Activated naive CD8-positive, alpha-beta T cell treated with anti-CD3 and anti-CD28 coated beads for 36 hours (primary cell): ENCODE results near the gene CD82. TPM values are rescaled to one million over a fixed set of nuclear protein-coding genes. Genes with fewer than 3 reads are reported as not detected.

Source experiments
- DNase-seq: peaks from one replicate; pipeline ENCODE4 v3.0.0; 2021
- H3K27ac Mint-ChIP-seq: one replicate; pipeline ENCODE4 v1.8.0; 2022; ENCODE audit warnings: mild to moderate bottlenecking, moderate library complexity, mixed read lengths
- H3K27me3 Mint-ChIP-seq: one replicate; pipeline ENCODE4 v1.8.0; 2022; ENCODE audit warnings: mild to moderate bottlenecking, mixed read lengths
- H3K36me3 Mint-ChIP-seq: one replicate; pipeline ENCODE4 v1.8.0; 2021; ENCODE audit warnings: mild to moderate bottlenecking, mixed read lengths
- H3K4me1 Mint-ChIP-seq: one replicate; pipeline ENCODE4 v1.8.0; 2021; ENCODE audit warnings: mixed read lengths
- H3K4me3 Mint-ChIP-seq: one replicate; pipeline ENCODE4 v1.8.0; 2022; ENCODE audit warnings: mild to moderate bottlenecking, moderate library complexity, mixed read lengths
- H3K9me3 Mint-ChIP-seq: one replicate; pipeline ENCODE4 v1.8.0; 2022; ENCODE audit warnings: mixed read lengths
- total RNA-seq, 2 experiments: library from RNA; stranded (reverse); gene quantifications; one replicate each; pipeline ENCODE4 v1.2.3, GENCODE V29; 2021

Gene CD82
- total RNA-seq, 2 experiments from 2014 or later, result 339 to 343 TPM

DNA sequence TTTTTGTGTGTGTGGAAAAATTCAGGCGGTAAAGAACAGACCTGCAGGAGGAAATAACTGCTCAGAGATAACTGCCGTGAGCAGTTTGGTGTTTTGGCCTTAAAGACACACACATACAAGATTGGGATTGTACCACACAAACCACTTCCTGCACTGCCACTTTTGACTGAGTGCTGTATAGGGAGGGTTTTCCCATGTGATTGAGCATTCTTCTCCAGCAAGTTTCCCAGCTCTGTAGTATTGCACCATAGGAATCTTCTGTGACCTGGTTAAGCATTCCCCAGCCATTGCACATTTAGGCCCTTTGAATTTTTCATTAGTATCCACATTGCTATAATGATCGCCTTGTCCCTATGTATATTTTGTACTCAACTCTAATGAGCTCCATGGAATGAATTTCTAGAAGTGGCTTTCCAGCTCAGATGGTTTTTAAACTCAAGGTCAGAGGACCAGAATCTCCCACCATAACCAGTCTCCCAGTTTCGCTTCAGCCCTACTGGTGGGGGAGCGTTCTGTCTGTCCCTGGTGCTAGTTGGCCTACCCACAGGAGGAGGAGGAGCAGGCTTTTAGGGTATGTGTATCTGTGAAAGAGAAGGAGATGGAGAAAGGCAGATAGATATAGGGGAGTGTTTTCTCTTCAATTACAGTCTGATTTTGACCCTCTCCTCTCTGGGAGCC is 9.3 kb downstream of the CD82 start:
- peaks cover 69% of the 10 kb centered on the region for H3K36me3 Mint-ChIP-seq
- H3K4me3 Mint-ChIP-seq, result peak overlapping the region; percentile 71
- peak overlapping the region; percentile 97 for H3K27ac Mint-ChIP-seq
- H3K27me3 Mint-ChIP-seq, result no peaks in the 10 kb centered on the region
- peak; percentile 58 for DNase-seq
- no peaks in the 10 kb centered on the region for H3K9me3 Mint-ChIP-seq
- peaks cover 88% of the 10 kb centered on the region for H3K4me1 Mint-ChIP-seq

DNA sequence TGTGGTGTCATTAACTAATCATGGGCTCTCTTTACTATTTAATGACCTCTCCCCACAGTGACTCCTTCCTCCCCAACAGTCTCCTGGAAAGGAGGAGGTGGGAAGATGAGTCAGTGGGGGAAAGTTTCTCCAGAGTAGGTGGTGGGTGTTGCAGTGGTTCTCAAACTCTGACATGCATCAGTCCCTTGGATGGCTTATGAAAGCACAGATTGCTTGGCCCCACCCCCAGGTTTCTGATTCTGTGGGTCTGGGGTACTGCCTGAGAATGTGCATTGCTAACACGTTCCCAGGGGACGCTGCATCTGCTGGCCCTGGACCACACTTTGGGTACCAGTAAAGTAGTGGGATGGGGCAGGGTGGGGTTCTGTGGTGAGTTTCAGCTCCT is 9.8 kb downstream of the CD82 start:
- H3K27me3 Mint-ChIP-seq, result no peaks in the 10 kb centered on the region
- H3K9me3 Mint-ChIP-seq, result no peaks in the 10 kb centered on the region
- DNase-seq, result peak; percentile 70
- H3K27ac Mint-ChIP-seq, result peak overlapping the region; percentile 97
- peak overlapping the region; percentile 71 for H3K4me3 Mint-ChIP-seq
- H3K4me1 Mint-ChIP-seq, result peaks cover 85% of the 10 kb centered on the region
- H3K36me3 Mint-ChIP-seq, result peaks cover 69% of the 10 kb centered on the region

- Mint-ChIP-seq H3K27me3 (no peaks in the 10 kb centered on the region), H3K9me3 (no peaks in the 10 kb centered on the region), H3K4me3 (peak overlapping the region; percentile 71), H3K4me1 (peaks cover 83% of the 10 kb centered on the region), H3K27ac (peak overlapping the region; percentile 97), H3K36me3 (peaks cover 70% of the 10 kb centered on the region)
- no peak for DNase-seq
Measured at GRCh38 chr11:44575962-44576361, 10.5 kb downstream of the CD82 start.

- H3K9me3 Mint-ChIP-seq, result no peaks in the 10 kb centered on the region
- no peaks in the 10 kb centered on the region for H3K27me3 Mint-ChIP-seq
- H3K27ac Mint-ChIP-seq, result peak overlapping the region; percentile 97
- H3K4me3 Mint-ChIP-seq, result no peak overlapping the region
- no peak for DNase-seq
- peaks cover 78% of the 10 kb centered on the region for H3K4me1 Mint-ChIP-seq
- peaks cover 73% of the 10 kb centered on the region for H3K36me3 Mint-ChIP-seq
Measured at GRCh38 chr11:44576656-44577055, 11.2 kb downstream of the CD82 start.

- DNase-seq, result no peak
- Mint-ChIP-seq H3K4me1 (peaks cover 71% of the 10 kb centered on the region), H3K27me3 (no peaks in the 10 kb centered on the region), H3K9me3 (no peaks in the 10 kb centered on the region), H3K27ac (peak overlapping the region; percentile 97), H3K4me3 (peak overlapping the region; percentile 44), H3K36me3 (peaks cover 74% of the 10 kb centered on the region)
Measured at GRCh38 chr11:44577231-44577830, 11.9 kb downstream of the CD82 start.

DNA sequence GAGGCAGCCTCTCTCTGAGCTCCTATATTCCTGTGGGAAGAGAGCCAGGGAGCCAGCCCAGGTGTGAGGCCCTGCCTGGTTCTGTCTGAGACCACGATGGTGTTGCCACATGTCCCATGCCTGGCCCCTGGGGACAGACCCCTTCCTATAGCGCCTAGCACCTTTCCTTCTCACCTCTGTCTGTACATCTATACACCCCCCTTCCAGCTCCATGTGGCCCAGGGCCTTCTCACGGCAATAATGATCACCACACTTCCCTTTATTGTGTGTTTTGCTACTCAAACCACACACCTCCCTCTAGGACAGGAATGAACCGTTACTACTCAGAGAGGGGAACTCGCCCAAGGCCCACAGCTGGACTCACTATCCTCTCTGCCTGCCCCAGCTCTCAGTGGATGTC is 12.8 kb downstream of the CD82 start:
- Mint-ChIP-seq H3K9me3 (peaks cover 2% of the 10 kb centered on the region), H3K4me3 (no peak overlapping the region), H3K27ac (peak overlapping the region; percentile 97), H3K4me1 (peaks cover 64% of the 10 kb centered on the region), H3K27me3 (no peaks in the 10 kb centered on the region), H3K36me3 (peaks cover 74% of the 10 kb centered on the region)
- no peak for DNase-seq

DNA sequence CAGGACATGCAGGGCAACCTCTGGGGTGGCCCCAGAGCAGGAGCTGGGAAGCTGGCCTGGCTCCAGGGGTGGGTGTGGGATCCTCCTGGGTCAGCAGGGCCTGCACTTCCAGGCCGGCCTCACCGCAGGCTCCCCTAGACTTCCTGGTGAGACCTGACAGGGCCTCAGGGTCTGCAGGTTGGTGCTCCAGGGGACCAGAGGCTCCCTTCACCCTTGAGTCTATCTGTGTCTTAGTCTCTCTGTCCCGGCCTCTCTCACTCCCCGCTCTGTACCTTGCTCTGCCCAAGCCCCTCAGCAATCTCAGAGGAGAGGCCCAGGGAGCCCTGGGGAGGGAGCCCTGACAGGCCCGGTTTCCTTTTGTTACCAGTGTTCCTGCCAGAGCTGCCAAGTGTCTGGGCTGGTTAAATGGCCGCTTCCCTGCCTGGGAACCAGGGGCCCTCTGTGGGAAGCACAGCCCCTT is 13.9 kb downstream of the CD82 start:
- Mint-ChIP-seq H3K36me3 (peaks cover 70% of the 10 kb centered on the region), H3K27ac (no peak overlapping the region), H3K4me3 (no peak overlapping the region), H3K27me3 (no peaks in the 10 kb centered on the region), H3K4me1 (peaks cover 60% of the 10 kb centered on the region), H3K9me3 (peaks cover 2% of the 10 kb centered on the region)
- DNase-seq, result no peak

- H3K4me1 Mint-ChIP-seq, result peaks cover 46% of the 10 kb centered on the region
- no peak for DNase-seq
- no peak overlapping the region for H3K4me3 Mint-ChIP-seq
- no peaks in the 10 kb centered on the region for H3K27me3 Mint-ChIP-seq
- peaks cover 2% of the 10 kb centered on the region for H3K9me3 Mint-ChIP-seq
- H3K36me3 Mint-ChIP-seq, result peaks cover 64% of the 10 kb centered on the region
- H3K27ac Mint-ChIP-seq, result peak overlapping the region; percentile 47
Measured at GRCh38 chr11:44580701-44581100, 15.2 kb downstream of the CD82 start.

DNA sequence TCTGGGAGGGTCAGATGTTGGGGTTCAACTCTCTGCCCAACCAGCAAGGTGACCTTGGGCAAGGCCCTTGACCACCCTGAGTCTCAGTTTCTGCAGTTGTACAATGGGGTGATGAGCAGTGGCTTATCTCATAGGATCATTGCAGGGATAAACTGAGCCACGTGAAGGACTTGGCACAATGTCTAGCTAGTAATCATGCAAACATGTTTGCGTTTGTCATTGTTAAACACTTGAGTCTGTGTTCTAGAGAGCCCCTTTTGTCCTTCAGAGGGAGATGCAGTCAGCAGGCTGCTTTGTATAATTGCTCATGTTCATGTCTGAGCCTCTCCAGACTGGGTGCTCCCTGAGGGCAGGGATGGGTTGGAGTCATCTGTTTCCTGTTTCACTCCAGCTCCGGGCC is 15.8 kb downstream of the CD82 start:
- peaks cover 2% of the 10 kb centered on the region for H3K9me3 Mint-ChIP-seq
- H3K27ac Mint-ChIP-seq, result no peak overlapping the region
- DNase-seq, result no peak
- no peaks in the 10 kb centered on the region for H3K27me3 Mint-ChIP-seq
- H3K4me1 Mint-ChIP-seq, result peaks cover 41% of the 10 kb centered on the region
- no peak overlapping the region for H3K4me3 Mint-ChIP-seq
- H3K36me3 Mint-ChIP-seq, result peaks cover 59% of the 10 kb centered on the region

- H3K36me3 Mint-ChIP-seq, result peaks cover 64% of the 10 kb centered on the region
- H3K4me1 Mint-ChIP-seq, result peaks cover 31% of the 10 kb centered on the region
- no peak for DNase-seq
- H3K9me3 Mint-ChIP-seq, result peaks cover 2% of the 10 kb centered on the region
- no peak overlapping the region for H3K27ac Mint-ChIP-seq
- no peak overlapping the region for H3K4me3 Mint-ChIP-seq
- no peaks in the 10 kb centered on the region for H3K27me3 Mint-ChIP-seq
Measured at GRCh38 chr11:44582641-44583352, 17.3 kb downstream of the CD82 start.

DNA sequence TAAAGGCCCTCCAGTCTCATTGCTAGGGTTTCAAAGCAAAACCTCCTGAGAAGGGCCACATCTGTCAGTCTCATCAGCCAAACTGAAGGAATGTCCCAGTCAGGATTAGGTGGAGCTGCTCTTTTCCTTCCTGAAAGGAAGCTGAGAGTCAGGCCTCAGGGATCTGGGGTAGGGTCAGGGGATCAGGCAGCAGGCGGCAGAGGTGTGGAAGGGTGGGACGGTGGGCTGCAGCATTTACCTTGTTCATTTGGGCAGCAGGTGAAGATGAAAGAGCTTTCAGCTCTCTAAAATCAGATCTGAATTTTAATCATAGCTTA is 17.8 kb downstream of the CD82 start:
- no peak for DNase-seq
- Mint-ChIP-seq H3K4me1 (peaks cover 26% of the 10 kb centered on the region), H3K27ac (no peak overlapping the region), H3K36me3 (peaks cover 68% of the 10 kb centered on the region), H3K9me3 (peaks cover 2% of the 10 kb centered on the region), H3K27me3 (no peaks in the 10 kb centered on the region), H3K4me3 (no peak overlapping the region)

DNA sequence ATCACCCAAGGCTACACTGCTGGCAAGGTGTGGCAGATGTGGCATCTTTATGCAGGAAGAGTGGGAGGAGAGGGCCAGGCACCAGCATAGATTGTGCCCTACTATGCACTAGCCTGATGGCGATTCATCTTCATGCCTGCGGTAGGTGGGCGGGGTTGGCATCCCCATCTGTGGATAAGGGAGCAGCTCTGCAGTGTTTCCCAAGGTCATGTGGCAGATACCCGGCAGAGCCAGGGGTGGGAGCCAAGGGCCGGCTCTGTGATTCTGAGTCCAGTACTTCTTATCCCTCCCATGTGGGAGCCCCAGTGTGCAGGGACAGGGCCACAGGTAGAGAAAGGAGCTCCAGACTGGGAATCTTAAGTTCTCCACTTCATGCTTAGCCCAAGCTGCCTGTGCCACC is 20.0 kb downstream of the CD82 start:
- Mint-ChIP-seq H3K27ac (no peak overlapping the region), H3K36me3 (peaks cover 66% of the 10 kb centered on the region)

GRCh38 chr11:44589301-44589700 is 23.8 kb downstream of the CD82 start:
- Mint-ChIP-seq H3K4me1 (peaks cover 30% of the 10 kb centered on the region), H3K27ac (no peak overlapping the region), H3K9me3 (no peaks in the 10 kb centered on the region), H3K27me3 (no peaks in the 10 kb centered on the region), H3K4me3 (no peak overlapping the region), H3K36me3 (peaks cover 55% of the 10 kb centered on the region)
- DNase-seq, result no peak

More for the DNA sequence above, 20.0 kb downstream of the CD82 start:
- no peak for DNase-seq
- Mint-ChIP-seq H3K4me3 (no peak overlapping the region), H3K27me3 (no peaks in the 10 kb centered on the region), H3K4me1 (peaks cover 22% of the 10 kb centered on the region), H3K9me3 (peaks cover 2% of the 10 kb centered on the region)

GRCh38 chr11:44590769-44591168 is 25.3 kb downstream of the CD82 start:
- Mint-ChIP-seq H3K4me1 (peaks cover 39% of the 10 kb centered on the region), H3K9me3 (no peaks in the 10 kb centered on the region), H3K4me3 (no peak overlapping the region), H3K27ac (peak overlapping the region; percentile 30), H3K36me3 (peaks cover 61% of the 10 kb centered on the region), H3K27me3 (no peaks in the 10 kb centered on the region)
- DNase-seq, result no peak

GRCh38 chr11:44591557-44591956 is 26.1 kb downstream of the CD82 start:
- Mint-ChIP-seq H3K36me3 (peaks cover 65% of the 10 kb centered on the region), H3K4me1 (peaks cover 47% of the 10 kb centered on the region), H3K27ac (peak overlapping the region; percentile 6), H3K9me3 (no peaks in the 10 kb centered on the region), H3K27me3 (no peaks in the 10 kb centered on the region), H3K4me3 (no peak overlapping the region)
- no peak for DNase-seq
